WERI-Rb-1 (cell line): ENCODE measurements around the gene TWF2.

ENCODE experiments used
- DNase-seq: peaks from one replicate; pipeline ENCODE4 v3.0.0-alpha.2; 2020
- H3K27ac ChIP-seq: fragments of 250-450 bp; sonication (Bioruptor Pico); 2 replicates; pipeline ENCODE4 v1.5.1; 2020; ENCODE audit warnings: mild to moderate bottlenecking, moderate library complexity
- H3K27me3 ChIP-seq: fragments of 250-450 bp; sonication (Bioruptor Pico); 2 replicates; pipeline ENCODE4 v1.5.1; 2021; ENCODE audit warnings: mild to moderate bottlenecking, low read depth, moderate library complexity; ENCODE audit not compliant: insufficient read depth, severe bottlenecking
- H3K36me3 ChIP-seq: fragments of 250-450 bp; sonication (Bioruptor Pico); 2 replicates; pipeline ENCODE4 v1.5.1; 2020; ENCODE audit warnings: mild to moderate bottlenecking, moderate library complexity
- H3K4me3 ChIP-seq: 2 replicates; pipeline ENCODE4 v1.5.1; 2011; ENCODE audit warnings: low read depth, mild to moderate bottlenecking, control low read depth, low read length
- H3K9me3 ChIP-seq: fragments of 250-450 bp; sonication (Bioruptor Pico); 2 replicates; pipeline ENCODE4 v1.5.1; 2021; ENCODE audit warnings: mild to moderate bottlenecking, moderate library complexity; ENCODE audit not compliant: severe bottlenecking
- TF ChIP-seq, protein P1 (sequence below): IDR thresholded peaks from 2 replicates; pipeline ENCODE4 v1.5.1; 2011; ENCODE audit warnings: low read depth, mild to moderate bottlenecking, control low read depth, inconsistent platforms, low read length

TWF2 gene

GRCh38 chr3:52254608-52255007, 15.7 kb upstream of the TWF2 start:
- no peak for DNase-seq
- Histone ChIP-seq H3K27me3 (no peaks in the 10 kb centered on the region), H3K36me3 (peaks cover 33% of the 10 kb centered on the region), H3K9me3 (no peaks in the 10 kb centered on the region), H3K27ac (no peak overlapping the region), H3K4me3 (no peak overlapping the region)
- TF ChIP-seq, protein P1, sequence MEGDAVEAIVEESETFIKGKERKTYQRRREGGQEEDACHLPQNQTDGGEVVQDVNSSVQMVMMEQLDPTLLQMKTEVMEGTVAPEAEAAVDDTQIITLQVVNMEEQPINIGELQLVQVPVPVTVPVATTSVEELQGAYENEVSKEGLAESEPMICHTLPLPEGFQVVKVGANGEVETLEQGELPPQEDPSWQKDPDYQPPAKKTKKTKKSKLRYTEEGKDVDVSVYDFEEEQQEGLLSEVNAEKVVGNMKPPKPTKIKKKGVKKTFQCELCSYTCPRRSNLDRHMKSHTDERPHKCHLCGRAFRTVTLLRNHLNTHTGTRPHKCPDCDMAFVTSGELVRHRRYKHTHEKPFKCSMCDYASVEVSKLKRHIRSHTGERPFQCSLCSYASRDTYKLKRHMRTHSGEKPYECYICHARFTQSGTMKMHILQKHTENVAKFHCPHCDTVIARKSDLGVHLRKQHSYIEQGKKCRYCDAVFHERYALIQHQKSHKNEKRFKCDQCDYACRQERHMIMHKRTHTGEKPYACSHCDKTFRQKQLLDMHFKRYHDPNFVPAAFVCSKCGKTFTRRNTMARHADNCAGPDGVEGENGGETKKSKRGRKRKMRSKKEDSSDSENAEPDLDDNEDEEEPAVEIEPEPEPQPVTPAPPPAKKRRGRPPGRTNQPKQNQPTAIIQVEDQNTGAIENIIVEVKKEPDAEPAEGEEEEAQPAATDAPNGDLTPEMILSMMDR = no peak

DNA sequence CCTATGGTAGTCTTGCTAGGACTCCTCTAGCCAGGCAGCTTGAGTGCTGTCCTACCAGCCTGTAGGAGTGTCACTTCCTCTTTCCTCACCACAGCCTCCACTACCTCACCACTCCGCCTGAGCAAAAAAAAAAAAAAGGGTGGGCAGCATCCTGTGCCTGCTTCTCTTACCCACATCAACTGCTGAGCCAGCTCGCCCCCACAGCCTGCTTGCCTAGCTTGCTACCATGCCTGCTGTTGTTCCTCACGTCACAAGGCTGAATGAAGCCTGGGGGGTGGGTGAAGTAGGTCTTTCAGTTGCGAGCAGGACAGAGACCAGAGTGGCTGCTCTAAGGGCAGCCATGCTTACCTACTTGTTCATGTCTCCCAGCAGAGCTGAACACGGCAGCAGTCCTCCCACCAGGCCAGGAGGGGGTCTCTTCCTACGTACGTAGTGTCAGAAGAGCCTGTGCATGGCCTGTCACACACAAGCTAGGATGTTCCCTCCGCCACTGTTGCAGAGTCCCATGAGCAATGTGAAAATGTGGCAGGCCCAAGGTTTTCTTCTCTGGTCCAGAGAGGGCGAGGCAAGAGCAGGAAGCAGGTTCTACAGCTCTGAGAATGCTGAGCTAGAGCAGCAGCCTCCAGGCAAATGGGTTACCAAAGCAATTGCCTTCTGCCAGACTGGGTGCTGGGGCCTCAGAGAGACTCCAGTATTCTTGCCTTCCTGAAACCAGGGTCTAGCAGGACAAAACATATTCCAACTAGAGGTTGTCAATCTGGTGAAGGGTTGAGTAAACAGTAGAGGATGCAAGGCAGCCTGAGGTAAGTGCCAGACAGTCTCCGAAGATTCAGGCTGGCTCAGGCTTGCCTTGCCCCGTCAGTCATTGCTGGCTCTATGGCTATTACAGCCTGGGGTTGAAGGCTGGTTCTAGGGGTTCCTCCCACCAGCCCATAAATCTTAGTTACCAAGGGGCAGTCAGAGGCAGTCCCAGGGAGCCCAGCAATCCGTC, 14.7 kb upstream of the TWF2 start:
- DNase-seq = no peak

DNA sequence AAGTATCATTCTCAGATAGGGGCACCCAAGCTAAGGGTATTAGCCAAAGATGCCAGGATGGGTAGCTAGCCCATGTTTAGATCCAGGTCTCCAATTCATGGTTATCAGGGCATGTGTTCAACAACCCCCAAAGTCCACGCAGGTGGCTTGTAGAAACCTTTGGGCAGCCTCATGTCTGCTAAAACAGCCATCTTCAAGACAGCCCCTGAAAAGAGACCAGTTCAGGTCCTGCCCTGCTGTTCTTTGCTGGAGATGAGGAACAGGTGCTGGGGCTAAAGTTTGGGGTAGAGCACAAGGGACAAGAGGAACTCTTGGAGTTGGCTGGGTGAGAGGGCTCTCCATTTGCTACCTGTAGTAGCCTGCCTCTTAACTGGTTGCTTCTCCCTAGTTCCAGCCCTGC, 11.2 kb upstream of the TWF2 start:
- Histone ChIP-seq H3K27ac (no peak overlapping the region), H3K36me3 (peaks cover 9% of the 10 kb centered on the region), H3K4me3 (no peak overlapping the region), H3K9me3 (no peaks in the 10 kb centered on the region), H3K27me3 (no peaks in the 10 kb centered on the region)
- TF ChIP-seq, protein P1 = no peak
- no peak for DNase-seq

More for the DNA sequence above, 14.7 kb upstream of the TWF2 start:
- no peak overlapping the region for H3K4me3 ChIP-seq
- no peaks in the 10 kb centered on the region for H3K27me3 ChIP-seq
- TF ChIP-seq, protein P1 = no peak
- no peaks in the 10 kb centered on the region for H3K9me3 ChIP-seq
- no peak overlapping the region for H3K27ac ChIP-seq
- peaks cover 23% of the 10 kb centered on the region for H3K36me3 ChIP-seq

GRCh38 chr3:52249683-52250082, 10.7 kb upstream of the TWF2 start:
- TF ChIP-seq, protein P1 = no peak
- Histone ChIP-seq H3K36me3 (peaks cover 9% of the 10 kb centered on the region), H3K27me3 (no peaks in the 10 kb centered on the region), H3K4me3 (no peak overlapping the region), H3K9me3 (no peaks in the 10 kb centered on the region), H3K27ac (no peak overlapping the region)
- no peak for DNase-seq

- Histone ChIP-seq H3K27me3 (no peaks in the 10 kb centered on the region), H3K36me3 (peaks cover 9% of the 10 kb centered on the region), H3K4me3 (no peak overlapping the region), H3K9me3 (no peaks in the 10 kb centered on the region), H3K27ac (no peak overlapping the region)
- TF ChIP-seq, protein P1 = no peak
- no peak for DNase-seq
Observed at GRCh38 chr3:52248816-52249547, 10.0 kb upstream of the TWF2 start.
